ENCODE results near the gene TMEM114.
A peak's percentile ranks its signal among the peaks of the same experiment; 100 is the strongest.

TMEM114 gene

GRCh38 chr16:8589900-8590688, at the start of gene TMEM114:
Gene TMEM114, minus strand, starts transcription at chr16:8590511. Its CDS starts 673 bp downstream, at chr16:8589838.
- no peak for DNase-seq (ENCODE audit: low read depth)
- H3K4me3 ChIP-seq (ENCODE audit: low read length) = no peak within 1 kb of the TSS
- no peak for TF ChIP-seq CTCF (conservative IDR thresholded peaks at IDR 0.05; ENCODE audit: low read length)

- DNase-seq (ENCODE audit: low read depth) = no peak
- no peak overlapping the region for H3K4me3 ChIP-seq (ENCODE audit: low read length)
These were observed 49.4 kb upstream of the TMEM114 start for GRCh38 chr16:8639694-8640093.

GRCh38 chr16:8634991-8635736, 44.9 kb upstream of the TMEM114 start:
- peak; percentile 25 for DNase-seq (ENCODE audit: low read depth)
- TF ChIP-seq CTCF (conservative IDR thresholded peaks at IDR 0.05; ENCODE audit: low read length) = peak; percentile 65
- no peak overlapping the region for H3K4me3 ChIP-seq (ENCODE audit: low read length)

More at GRCh38 chr16:8639694-8640093, 49.4 kb upstream of the TMEM114 start:
- TF ChIP-seq CTCF (conservative IDR thresholded peaks at IDR 0.05; ENCODE audit: low read length) = no peak

- H3K4me3 ChIP-seq (ENCODE audit: low read length) = no peak overlapping the region
- no peak for DNase-seq (ENCODE audit: low read depth)
- TF ChIP-seq CTCF (conservative IDR thresholded peaks at IDR 0.05; ENCODE audit: low read length) = no peak
These were observed 42.4 kb upstream of the TMEM114 start for GRCh38 chr16:8632675-8633182.

GRCh38 chr16:8631818-8632465, 41.6 kb upstream of the TMEM114 start:
- no peak for TF ChIP-seq CTCF (conservative IDR thresholded peaks at IDR 0.05; ENCODE audit: low read length)
- DNase-seq (ENCODE audit: low read depth) = no peak
- H3K4me3 ChIP-seq (ENCODE audit: low read length) = no peak overlapping the region

GRCh38 chr16:8631373-8631772, 41.1 kb upstream of the TMEM114 start:
- no peak overlapping the region for H3K4me3 ChIP-seq (ENCODE audit: low read length)
- no peak for TF ChIP-seq CTCF (conservative IDR thresholded peaks at IDR 0.05; ENCODE audit: low read length)
- no peak for DNase-seq (ENCODE audit: low read depth)
